NCI-H1417 treated with DMSO at 0.1 percent for 48 hours (cell line): ENCODE measurements around the gene MGAT3.
"Not testable (repeated sequence)": the region's sequence is repeated elsewhere in the genome, so short reads cannot be mapped to it uniquely, and the experiment has no call there.

Source experiments
- DNase-seq: peaks from one replicate; lab custom pipeline; 2025; lab: John Stamatoyannopoulos, UW

MGAT3 gene

GRCh38 chr22:39515266-39516050 lies 58.6 kb downstream of the MGAT3 start:
- no peak for DNase-seq

DNA sequence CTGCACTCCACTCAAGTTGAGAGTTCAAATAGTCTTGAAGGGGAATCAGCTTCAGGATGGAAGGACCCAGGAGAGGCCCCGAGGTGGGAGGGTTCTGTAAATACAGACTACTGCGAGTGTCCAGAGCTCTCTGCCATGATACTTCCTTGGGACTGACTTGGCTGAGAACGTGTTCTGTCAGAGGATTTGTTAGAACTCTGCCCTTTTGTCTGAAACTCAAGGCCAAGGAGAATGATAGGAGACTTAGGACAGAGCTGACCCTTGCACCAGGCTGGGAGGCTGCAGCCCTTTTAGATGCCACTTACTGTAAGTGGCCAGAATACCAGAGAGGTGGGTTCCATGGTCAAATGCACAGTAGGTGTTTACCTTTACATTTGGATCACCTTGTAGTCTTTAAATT lies 60.7 kb downstream of the MGAT3 start:
- DNase-seq = no peak

DNA sequence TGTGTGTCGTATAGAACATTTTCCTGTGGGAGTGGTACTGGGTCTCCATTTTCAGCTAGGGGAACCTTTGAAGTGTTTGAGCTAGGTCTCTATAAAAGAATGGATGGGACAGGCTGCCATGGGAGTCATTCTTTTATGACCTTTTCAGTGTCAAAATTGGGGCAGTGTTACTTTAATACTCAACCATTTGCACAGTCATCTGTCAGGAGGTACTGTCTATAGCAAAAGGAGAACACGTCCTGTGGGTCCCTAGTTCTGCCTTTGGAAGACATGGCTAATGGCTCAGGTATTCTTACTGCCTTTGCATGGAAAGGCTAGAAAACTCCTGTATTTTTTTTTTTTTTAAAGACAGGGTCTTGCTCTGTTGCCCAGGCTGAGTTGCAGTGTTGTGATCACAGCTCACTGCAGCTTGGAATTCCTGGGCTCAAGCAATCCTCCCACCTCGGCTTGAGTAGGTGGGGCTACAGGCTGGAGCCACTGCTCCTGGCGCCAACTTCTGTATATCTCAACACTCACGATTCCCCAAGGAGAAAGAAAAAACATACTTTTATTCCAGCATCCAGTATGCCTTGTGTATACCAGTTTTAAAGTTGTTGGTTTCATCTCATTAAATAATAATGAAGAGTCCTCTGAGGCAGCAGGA lies 61.5 kb downstream of the MGAT3 start:
- no peak for DNase-seq

GRCh38 chr22:39518996-39519680 lies 62.3 kb downstream of the MGAT3 start:
- DNase-seq = no peak

GRCh38 chr22:39519681-39520225 lies 62.9 kb downstream of the MGAT3 start:
- no peak for DNase-seq

GRCh38 chr22:39520226-39521105 lies 63.7 kb downstream of the MGAT3 start, which contains the start of gene ATF4:
Gene ATF4, plus strand, starts transcription at chr22:39520562. Its CDS starts 884 bp downstream, at chr22:39521446.
- peak; percentile 80 for DNase-seq

DNA sequence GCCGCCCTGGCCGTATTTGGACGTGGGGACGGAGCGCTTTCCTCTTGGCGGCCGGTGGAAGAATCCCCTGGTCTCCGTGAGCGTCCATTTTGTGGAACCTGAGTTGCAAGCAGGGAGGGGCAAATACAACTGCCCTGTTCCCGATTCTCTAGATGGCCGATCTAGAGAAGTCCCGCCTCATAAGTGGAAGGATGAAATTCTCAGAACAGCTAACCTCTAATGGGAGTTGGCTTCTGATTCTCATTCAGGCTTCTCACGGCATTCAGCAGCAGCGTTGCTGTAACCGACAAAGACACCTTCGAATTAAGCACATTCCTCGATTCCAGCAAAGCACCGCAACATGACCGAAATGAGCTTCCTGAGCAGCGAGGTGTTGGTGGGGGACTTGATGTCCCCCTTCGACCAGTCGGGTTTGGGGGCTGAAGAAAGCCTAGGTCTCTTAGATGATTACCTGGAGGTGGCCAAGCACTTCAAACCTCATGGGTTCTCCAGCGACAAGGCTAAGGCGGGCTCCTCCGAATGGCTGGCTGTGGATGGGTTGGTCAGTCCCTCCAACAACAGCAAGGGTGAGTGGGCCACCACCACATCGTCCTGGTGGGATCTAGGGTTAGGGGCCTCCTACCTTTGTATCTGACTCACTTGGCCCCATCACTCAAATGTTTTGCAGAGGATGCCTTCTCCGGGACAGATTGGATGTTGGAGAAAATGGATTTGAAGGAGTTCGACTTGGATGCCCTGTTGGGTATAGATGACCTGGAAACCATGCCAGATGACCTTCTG lies 64.5 kb downstream of the MGAT3 start:
- not testable (repeated sequence) for DNase-seq

DNA sequence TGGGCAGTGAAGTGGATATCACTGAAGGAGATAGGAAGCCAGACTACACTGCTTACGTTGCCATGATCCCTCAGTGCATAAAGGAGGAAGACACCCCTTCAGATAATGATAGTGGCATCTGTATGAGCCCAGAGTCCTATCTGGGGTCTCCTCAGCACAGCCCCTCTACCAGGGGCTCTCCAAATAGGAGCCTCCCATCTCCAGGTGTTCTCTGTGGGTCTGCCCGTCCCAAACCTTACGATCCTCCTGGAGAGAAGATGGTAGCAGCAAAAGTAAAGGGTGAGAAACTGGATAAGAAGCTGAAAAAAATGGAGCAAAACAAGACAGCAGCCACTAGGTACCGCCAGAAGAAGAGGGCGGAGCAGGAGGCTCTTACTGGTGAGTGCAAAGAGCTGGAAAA lies 65.3 kb downstream of the MGAT3 start:
- not testable (repeated sequence) for DNase-seq

- DNase-seq = no peak
These were observed 65.9 kb downstream of the MGAT3 start for GRCh38 chr22:39522567-39523300.

DNA sequence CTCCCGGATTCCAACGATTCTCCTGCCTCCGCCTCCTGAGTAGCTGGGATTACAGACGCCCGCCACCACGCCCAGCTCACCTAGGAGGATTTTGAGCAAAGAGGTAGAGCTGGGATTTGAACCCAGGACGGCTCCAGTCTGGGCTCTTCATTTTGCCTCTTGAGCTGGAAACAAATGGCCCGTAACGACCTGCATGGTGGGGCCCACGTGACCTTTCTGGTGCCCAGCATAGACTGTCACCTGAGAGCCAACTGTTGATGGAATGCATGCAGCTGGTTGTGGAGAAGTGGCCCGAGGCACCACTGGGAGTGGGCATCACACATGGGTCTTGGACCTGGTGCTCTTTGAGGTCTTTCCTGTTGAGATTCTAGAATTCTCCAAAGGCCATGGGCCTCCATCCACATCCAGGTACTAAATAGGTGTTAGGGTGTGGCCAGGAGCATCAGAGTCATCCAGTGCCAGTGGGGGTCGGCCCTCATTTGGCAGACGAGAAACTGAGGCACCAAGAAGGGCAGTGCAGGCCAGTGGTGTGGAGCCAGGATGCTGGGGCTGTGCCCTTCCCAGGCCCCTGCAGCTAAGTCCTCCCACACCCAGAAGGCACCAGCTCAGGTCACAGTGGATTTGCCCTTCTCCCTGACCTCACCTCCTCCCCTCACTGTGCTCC lies 67.4 kb downstream of the MGAT3 start:
- no peak for DNase-seq

GRCh38 chr22:39524753-39525657 lies 68.2 kb downstream of the MGAT3 start:
- DNase-seq = no peak

- DNase-seq = no peak
These were observed 68.8 kb downstream of the MGAT3 start for GRCh38 chr22:39525658-39525975.

DNA sequence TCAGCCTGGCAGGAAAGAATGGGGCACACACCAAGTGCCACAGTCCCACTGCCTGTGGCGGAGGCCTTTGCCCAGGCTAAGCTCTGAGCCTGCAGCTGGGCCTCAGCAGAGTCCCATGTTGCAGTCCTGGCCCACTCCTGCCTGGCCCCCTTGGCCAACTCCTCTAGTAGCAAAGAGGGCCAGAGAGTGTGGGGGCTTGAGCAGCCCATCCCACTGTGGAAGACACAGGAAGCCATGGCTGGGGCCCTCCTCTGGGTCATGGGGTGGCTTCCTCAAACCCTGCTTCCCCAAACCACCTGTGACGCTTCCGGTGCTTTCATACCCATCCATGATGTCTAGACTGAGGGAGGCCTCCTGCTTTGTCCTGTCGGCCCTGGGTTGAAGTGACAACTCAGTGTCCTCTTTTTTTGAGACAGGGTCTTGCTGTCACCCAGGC lies 69.9 kb downstream of the MGAT3 start:
- no peak for DNase-seq

GRCh38 chr22:39527481-39527961 lies 70.7 kb downstream of the MGAT3 start:
- no peak for DNase-seq

GRCh38 chr22:39528080-39528661 lies 71.4 kb downstream of the MGAT3 start:
- no peak for DNase-seq

DNA sequence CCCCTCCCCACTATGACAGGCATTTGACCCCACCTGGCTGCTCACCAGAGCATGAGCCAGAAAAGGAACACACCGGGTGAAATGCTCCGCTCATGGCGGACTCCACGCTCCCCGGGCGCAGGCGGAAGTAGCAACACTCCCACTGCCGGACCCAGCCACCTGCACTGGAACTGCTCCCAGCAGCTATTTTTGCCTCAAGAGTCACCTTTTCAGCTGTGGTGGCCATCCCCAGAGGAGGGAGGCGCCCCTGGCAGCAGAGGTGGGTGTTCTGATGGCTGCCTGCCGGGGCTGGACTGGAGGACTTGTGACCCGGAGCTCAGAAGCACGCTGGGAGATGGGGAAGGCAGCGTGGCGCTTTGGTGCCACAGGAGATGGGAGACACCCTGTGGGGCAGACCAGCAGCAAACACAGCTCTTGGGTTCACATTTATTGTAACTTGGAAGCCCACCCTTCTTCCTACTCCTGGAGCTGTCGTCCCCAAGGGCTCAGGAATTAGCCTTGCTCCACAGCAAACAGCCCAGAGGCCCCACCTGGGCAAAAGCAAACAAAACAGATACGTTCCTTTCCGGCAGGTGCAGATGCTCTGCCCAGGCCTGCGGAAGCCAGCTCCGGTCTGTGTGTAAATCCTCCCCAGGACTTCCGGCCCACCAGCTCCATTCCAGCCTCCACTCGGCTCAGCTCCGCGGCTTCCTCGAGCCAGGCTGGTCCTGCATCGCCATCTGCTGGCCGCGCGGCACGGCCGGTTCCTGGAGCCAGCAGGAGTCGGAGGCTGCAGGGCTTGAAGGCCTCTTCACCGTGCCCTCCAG lies 72.1 kb downstream of the MGAT3 start:
- DNase-seq = peak; percentile 55

GRCh38 chr22:39529487-39529851 lies 72.7 kb downstream of the MGAT3 start:
- no peak for DNase-seq
